Liver (tissue), 3 donors: ENCODE data around the gene ULBP3.

Experiments
- CTCF ChIP-seq: fragments of 150-350 bp; IDR thresholded peaks from 2 replicates; pipeline ENCODE4 v1.5.1; 2017; ENCODE audit warnings: improper control_type of control experiment, low read depth, low read length; ENCODE audit not compliant: missing input control
- EGR1 ChIP-seq, 2 donors: IDR thresholded peaks; 2 replicates each; pipeline ENCODE4 v1.6.1; 2016 to 2018; ENCODE audit warnings: antibody characterized with exemption in 2 of 2, low read depth in 2 of 2
- GABPA ChIP-seq, 2 donors: IDR thresholded peaks in 1 of 2; conservative IDR thresholded peaks in 1 of 2; 2 replicates each; pipeline ENCODE4 v1.6.1; 2016; ENCODE audit warnings: antibody characterized with exemption in 2 of 2, mild to moderate bottlenecking in 1 of 2, moderate library complexity in 1 of 2
- JUND ChIP-seq, 2 donors: IDR thresholded peaks; 2 replicates each; pipeline ENCODE4 v1.6.1; 2016; ENCODE audit warnings: antibody characterized with exemption in 2 of 2
- MAX ChIP-seq: IDR thresholded peaks from 2 replicates; pipeline ENCODE4 v1.6.1; 2016; ENCODE audit warnings: antibody characterized with exemption
- RAD21 ChIP-seq, 2 donors: IDR thresholded peaks; 2 replicates each; pipeline ENCODE4 v1.6.1; 2016; ENCODE audit warnings: antibody characterized with exemption in 2 of 2, mild to moderate bottlenecking in 2 of 2
- RXRA ChIP-seq, 2 donors: IDR thresholded peaks; 2 replicates each; pipeline ENCODE4 v1.6.1; 2017 to 2018; ENCODE audit warnings: antibody characterized with exemption in 2 of 2, mild to moderate bottlenecking in 1 of 2
- SP1 ChIP-seq: IDR thresholded peaks from 2 replicates; pipeline ENCODE4 v1.6.1; 2018; ENCODE audit warnings: antibody characterized with exemption, mild to moderate bottlenecking
- TAF1 ChIP-seq: conservative IDR thresholded peaks from 2 replicates; pipeline ENCODE4 v1.6.1; 2016; ENCODE audit warnings: antibody characterized with exemption, mild to moderate bottlenecking
- YY1 ChIP-seq: IDR thresholded peaks from 2 replicates; pipeline ENCODE4 v1.6.1; 2016; ENCODE audit warnings: antibody characterized with exemption, mild to moderate bottlenecking
- TF ChIP-seq, protein P1 (sequence below): IDR thresholded peaks from 2 replicates; pipeline ENCODE4 v1.6.1; 2016; ENCODE audit warnings: antibody characterized with exemption
- TF ChIP-seq, protein P2 (sequence below): IDR thresholded peaks from 2 replicates; pipeline ENCODE4 v1.6.1; 2016; ENCODE audit warnings: antibody characterized with exemption
- donor health status: healthy.
- donor health status: healthy.

DNA sequence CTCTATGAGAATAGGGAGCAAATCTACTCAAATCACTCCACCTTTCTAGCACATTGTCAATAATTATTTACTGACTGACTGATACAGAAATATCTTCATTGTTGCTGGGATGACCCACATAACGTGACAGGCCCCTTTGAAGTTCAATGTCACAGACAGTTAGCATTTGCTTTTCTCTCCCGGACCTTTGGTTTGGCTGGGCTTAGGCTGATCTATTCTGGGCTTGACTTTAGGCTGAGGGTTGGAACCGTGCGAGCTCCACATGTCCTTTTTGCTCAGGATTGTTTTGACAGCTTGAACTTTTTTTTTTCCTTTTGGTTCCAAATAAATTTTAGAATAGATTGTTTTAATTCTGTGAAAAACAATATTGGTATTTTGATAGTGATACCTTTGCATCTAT is 12.0 kb downstream of the ULBP3 start:
- no peak for TF ChIP-seq CTCF
- TF ChIP-seq RAD21 (IDR thresholded peaks at IDR 0.05), result no peak
- TF ChIP-seq, protein P1, sequence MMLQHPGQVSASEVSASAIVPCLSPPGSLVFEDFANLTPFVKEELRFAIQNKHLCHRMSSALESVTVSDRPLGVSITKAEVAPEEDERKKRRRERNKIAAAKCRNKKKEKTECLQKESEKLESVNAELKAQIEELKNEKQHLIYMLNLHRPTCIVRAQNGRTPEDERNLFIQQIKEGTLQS, result no peak
- no peak for TF ChIP-seq TAF1
- no peak for TF ChIP-seq MAX
- no peak for TF ChIP-seq GABPA (IDR thresholded peaks at IDR 0.05 in 1 of 2, conservative IDR thresholded peaks at IDR 0.05 in 1 of 2)
- TF ChIP-seq EGR1 (IDR thresholded peaks at IDR 0.05; ENCODE audit: low read depth in 2 of 2), result no peak
- TF ChIP-seq, protein P2, sequence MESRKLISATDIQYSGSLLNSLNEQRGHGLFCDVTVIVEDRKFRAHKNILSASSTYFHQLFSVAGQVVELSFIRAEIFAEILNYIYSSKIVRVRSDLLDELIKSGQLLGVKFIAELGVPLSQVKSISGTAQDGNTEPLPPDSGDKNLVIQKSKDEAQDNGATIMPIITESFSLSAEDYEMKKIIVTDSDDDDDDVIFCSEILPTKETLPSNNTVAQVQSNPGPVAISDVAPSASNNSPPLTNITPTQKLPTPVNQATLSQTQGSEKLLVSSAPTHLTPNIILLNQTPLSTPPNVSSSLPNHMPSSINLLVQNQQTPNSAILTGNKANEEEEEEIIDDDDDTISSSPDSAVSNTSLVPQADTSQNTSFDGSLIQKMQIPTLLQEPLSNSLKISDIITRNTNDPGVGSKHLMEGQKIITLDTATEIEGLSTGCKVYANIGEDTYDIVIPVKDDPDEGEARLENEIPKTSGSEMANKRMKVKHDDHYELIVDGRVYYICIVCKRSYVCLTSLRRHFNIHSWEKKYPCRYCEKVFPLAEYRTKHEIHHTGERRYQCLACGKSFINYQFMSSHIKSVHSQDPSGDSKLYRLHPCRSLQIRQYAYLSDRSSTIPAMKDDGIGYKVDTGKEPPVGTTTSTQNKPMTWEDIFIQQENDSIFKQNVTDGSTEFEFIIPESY, result no peak
- TF ChIP-seq YY1, result no peak
- TF ChIP-seq JUND (IDR thresholded peaks at IDR 0.05), result no peak
- no peak for TF ChIP-seq RXRA (IDR thresholded peaks at IDR 0.05)
- TF ChIP-seq SP1, result no peak
